ENCODE data around the gene GALNT3. TPM values are rescaled to one million over a fixed set of nuclear protein-coding genes. Genes with fewer than 3 reads are reported as not detected.

GALNT3 gene
- total and polyA plus RNA-seq, 2 experiments from 2014 or later, result 0.40 to 1.1 TPM

DNA sequence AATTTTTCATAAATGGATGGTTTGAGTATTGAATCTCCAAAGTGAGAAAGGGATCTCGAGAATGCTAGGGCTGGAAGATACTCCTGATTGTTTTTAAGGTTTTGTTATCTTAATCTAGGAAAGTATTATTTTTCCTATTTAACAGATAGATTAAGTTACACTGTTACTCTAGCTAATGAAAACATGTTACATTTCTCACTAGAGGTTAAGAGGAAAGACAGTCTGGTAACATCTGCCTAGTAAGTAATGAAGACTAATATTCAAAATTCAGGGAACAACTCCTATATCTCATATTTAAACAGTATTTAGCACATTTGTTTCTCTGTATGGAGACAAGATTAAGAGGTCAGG is 2.0 kb downstream of the GALNT3 start:
- H3K9me2 ChIP-seq (ENCODE audit: insufficient read depth), result no peaks in the 10 kb centered on the region
- no peaks in the 10 kb centered on the region for H4K20me1 ChIP-seq (ENCODE audit: insufficient read depth)
- H3K79me2 ChIP-seq (ENCODE audit: insufficient read depth), result no peaks in the 10 kb centered on the region
- 89 to 96% methylated on average over 1 of the region's 1 CpG for WGBS, 2 experiments (ENCODE audit: low coverage in 1 of 2, low lambda C conversion rate in 2 of 2, missing lambda C conversion rate in 2 of 2)
- no peaks in the 10 kb centered on the region for H3K9me3 ChIP-seq (ENCODE audit: low read depth)
- peaks cover 27% of the 10 kb centered on the region for H3K4me1 ChIP-seq (ENCODE audit: insufficient read depth)
- no peak overlapping the region for H3K27ac ChIP-seq
- H3K4me2 ChIP-seq (ENCODE audit: unreplicated experiment), result peak overlapping the region; percentile 20
- H3F3A ChIP-seq (ENCODE audit: insufficient read depth), result peaks cover 20% of the 10 kb centered on the region; the same call in 1 of the 2 replicates
- in situ Hi-C loops (cut with MboI), result no loop called here
- H2AFZ ChIP-seq, result no peak overlapping the region
- H3K36me3 ChIP-seq (ENCODE audit: low read depth), result no peaks in the 10 kb centered on the region
- no peak overlapping the region for H3K4me3 ChIP-seq
- no peak for TF ChIP-seq EZH2 (IDR thresholded peaks at IDR 0.05; ENCODE audit: insufficient read depth, poor library complexity, severe bottlenecking)
- TF ChIP-seq EZH2phosphoT487 (IDR thresholded peaks at IDR 0.05; ENCODE audit: insufficient read depth, low read depth), result no peak
- no peak overlapping the region for H3K9ac ChIP-seq
- no peaks in the 10 kb centered on the region for H3K27me3 ChIP-seq (replicated peaks; ENCODE audit: insufficient read depth)
- DNase-seq, result no peak

DNA sequence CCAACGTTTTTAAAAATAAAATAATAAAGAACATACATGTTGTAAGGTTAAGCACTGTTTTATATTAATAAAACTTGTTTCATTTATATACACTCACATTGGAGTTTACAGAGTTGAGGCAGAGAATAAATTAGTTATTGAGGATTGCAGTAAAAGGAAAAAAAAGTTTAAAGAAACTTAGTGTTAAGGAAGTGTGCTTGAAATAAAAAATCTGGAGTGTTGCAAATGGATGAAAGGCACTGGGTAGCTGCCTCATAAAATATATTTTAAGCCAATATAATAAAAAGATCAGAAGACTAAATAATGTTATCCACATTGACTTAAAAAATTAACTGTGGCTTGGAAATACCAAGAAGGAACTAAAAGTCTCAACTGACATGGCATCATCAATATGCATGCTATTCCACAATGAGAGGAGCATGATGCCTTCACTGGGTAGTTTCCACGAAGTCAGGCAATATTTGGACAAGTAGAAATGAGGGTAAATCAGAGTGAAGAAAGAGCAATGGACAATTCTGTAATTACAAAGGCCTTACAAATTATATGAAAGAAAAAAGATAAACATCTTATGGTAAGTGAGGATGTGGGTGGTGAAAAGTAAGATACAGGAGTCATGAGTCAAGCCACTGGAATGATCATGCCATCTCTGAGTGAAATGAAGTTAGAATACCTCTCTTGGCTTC is 2.5 kb downstream of the GALNT3 start:
- no peaks in the 10 kb centered on the region for H3K36me3 ChIP-seq (ENCODE audit: low read depth)
- H3K9ac ChIP-seq, result no peak overlapping the region
- H3K4me3 ChIP-seq, result no peak overlapping the region
- H4K20me1 ChIP-seq (ENCODE audit: insufficient read depth), result no peaks in the 10 kb centered on the region
- WGBS, 2 experiments (ENCODE audit: low coverage in 1 of 2, low lambda C conversion rate in 2 of 2, missing lambda C conversion rate in 2 of 2), result 43 to 45% methylated on average over 2 of the region's 2 CpGs
- no peak overlapping the region for H2AFZ ChIP-seq
- no peaks in the 10 kb centered on the region for H3K9me3 ChIP-seq (ENCODE audit: low read depth)
- H3F3A ChIP-seq (ENCODE audit: insufficient read depth), result peaks cover 20% of the 10 kb centered on the region; the same call in 1 of the 2 replicates
- H3K9me2 ChIP-seq (ENCODE audit: insufficient read depth), result no peaks in the 10 kb centered on the region
- no peaks in the 10 kb centered on the region for H3K27me3 ChIP-seq (replicated peaks; ENCODE audit: insufficient read depth)
- peak; percentile 56 for DNase-seq
- no peaks in the 10 kb centered on the region for H3K79me2 ChIP-seq (ENCODE audit: insufficient read depth)
- peak overlapping the region; percentile 20 for H3K4me2 ChIP-seq (ENCODE audit: unreplicated experiment)
- peaks cover 27% of the 10 kb centered on the region for H3K4me1 ChIP-seq (ENCODE audit: insufficient read depth)
- in situ Hi-C loops (cut with MboI), result no loop called here
- no peak for TF ChIP-seq EZH2 (IDR thresholded peaks at IDR 0.05; ENCODE audit: insufficient read depth, poor library complexity, severe bottlenecking)
- TF ChIP-seq EZH2phosphoT487 (IDR thresholded peaks at IDR 0.05; ENCODE audit: insufficient read depth, low read depth), result 0 out of 2 replicates have a peak, but pooled peaks have one; percentile 25
- H3K27ac ChIP-seq, result no peak overlapping the region

DNA sequence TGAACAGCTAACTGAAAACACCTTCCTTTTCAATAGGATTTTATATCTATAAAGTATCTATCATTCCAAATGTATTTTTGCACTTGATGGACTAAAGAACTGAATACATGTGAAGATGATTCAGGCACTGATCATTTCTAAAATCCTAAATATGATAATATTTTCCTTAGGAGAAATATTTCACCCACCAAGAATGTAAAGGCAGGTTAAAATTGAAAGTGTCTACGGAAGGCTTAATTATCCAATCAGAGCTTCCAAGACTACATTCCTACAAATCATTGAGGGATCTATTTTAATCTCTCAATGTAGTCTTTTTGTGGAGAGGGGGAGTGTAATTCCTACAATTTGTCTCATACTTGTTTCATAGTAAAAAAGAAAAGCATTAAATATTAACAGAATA is 3.6 kb downstream of the GALNT3 start:
- Histone ChIP-seq H3K4me1 (ENCODE audit: insufficient read depth) (peaks cover 27% of the 10 kb centered on the region), H3K9me3 (ENCODE audit: low read depth) (no peaks in the 10 kb centered on the region), H3K79me2 (ENCODE audit: insufficient read depth) (no peaks in the 10 kb centered on the region), H3K9me2 (ENCODE audit: insufficient read depth) (no peaks in the 10 kb centered on the region), H3K27me3 (replicated peaks; ENCODE audit: insufficient read depth) (no peaks in the 10 kb centered on the region), H4K20me1 (ENCODE audit: insufficient read depth) (no peaks in the 10 kb centered on the region), H3K4me3 (no peak overlapping the region), H3K36me3 (ENCODE audit: low read depth) (no peaks in the 10 kb centered on the region), H3F3A (ENCODE audit: insufficient read depth) (peaks cover 20% of the 10 kb centered on the region; the same call in 1 of the 2 replicates), H3K9ac (no peak overlapping the region), H3K27ac (no peak overlapping the region), H2AFZ (no peak overlapping the region), H3K4me2 (ENCODE audit: unreplicated experiment) (no peak overlapping the region)
- in situ Hi-C loops (cut with MboI), result no loop called here
- TF ChIP-seq EZH2phosphoT487 (IDR thresholded peaks at IDR 0.05; ENCODE audit: insufficient read depth, low read depth), result no peak
- TF ChIP-seq EZH2 (IDR thresholded peaks at IDR 0.05; ENCODE audit: insufficient read depth, poor library complexity, severe bottlenecking), result no peak
- WGBS, 2 experiments (ENCODE audit: low coverage in 1 of 2, low lambda C conversion rate in 2 of 2, missing lambda C conversion rate in 2 of 2), result 71 to 88% methylated on average over 1 of the region's 1 CpG
- no peak for DNase-seq

DNA sequence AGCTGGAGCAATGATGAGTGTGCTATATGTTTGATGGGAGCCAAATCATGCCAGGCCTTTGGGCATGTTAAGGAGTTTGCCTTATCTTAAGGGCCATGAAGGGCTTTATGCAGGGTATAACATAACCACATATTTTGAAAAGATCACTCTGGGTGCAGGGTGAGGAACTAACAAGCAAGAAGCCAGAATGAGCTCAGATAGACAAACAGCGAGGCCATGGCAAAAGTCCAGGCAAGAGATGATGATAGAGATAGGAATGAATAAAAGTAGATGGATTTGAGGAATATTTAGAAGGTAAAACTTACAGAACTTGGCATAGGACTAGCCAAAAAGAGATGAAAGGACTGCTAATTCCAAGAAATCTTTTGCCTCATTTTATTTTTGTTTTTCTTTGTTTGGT is 6.7 kb downstream of the GALNT3 start:
- no peaks in the 10 kb centered on the region for H3K9me3 ChIP-seq (ENCODE audit: low read depth)
- no peaks in the 10 kb centered on the region for H4K20me1 ChIP-seq (ENCODE audit: insufficient read depth)
- H3K36me3 ChIP-seq (ENCODE audit: low read depth), result no peaks in the 10 kb centered on the region
- in situ Hi-C loops (cut with MboI), result no loop called here
- peaks cover 13% of the 10 kb centered on the region; the same call in 1 of the 2 replicates for H3F3A ChIP-seq (ENCODE audit: insufficient read depth)
- WGBS, 2 experiments (ENCODE audit: low coverage in 1 of 2, low lambda C conversion rate in 2 of 2, missing lambda C conversion rate in 2 of 2), result 80 to 81% methylated on average over 1 of the region's 1 CpG
- H2AFZ ChIP-seq, result no peak overlapping the region
- no peaks in the 10 kb centered on the region for H3K79me2 ChIP-seq (ENCODE audit: insufficient read depth)
- no peak overlapping the region for H3K4me3 ChIP-seq
- H3K4me2 ChIP-seq (ENCODE audit: unreplicated experiment), result no peak overlapping the region
- H3K9me2 ChIP-seq (ENCODE audit: insufficient read depth), result no peaks in the 10 kb centered on the region
- peaks cover 25% of the 10 kb centered on the region for H3K4me1 ChIP-seq (ENCODE audit: insufficient read depth)
- TF ChIP-seq EZH2phosphoT487 (IDR thresholded peaks at IDR 0.05; ENCODE audit: insufficient read depth, low read depth), result no peak
- TF ChIP-seq EZH2 (IDR thresholded peaks at IDR 0.05; ENCODE audit: insufficient read depth, poor library complexity, severe bottlenecking), result no peak
- H3K9ac ChIP-seq, result no peak overlapping the region
- no peak overlapping the region for H3K27ac ChIP-seq
- no peaks in the 10 kb centered on the region for H3K27me3 ChIP-seq (replicated peaks; ENCODE audit: insufficient read depth)
- no peak for DNase-seq
